ENCODE results near the gene POU2F2. TPM values are rescaled to one million over a fixed set of nuclear protein-coding genes. Genes with fewer than 3 reads are reported as not detected.

POU2F2 gene
- total RNA-seq, 1 experiment from 2014 or later: 0.89 TPM

GRCh38 chr19:42148266-42148665 lies 16.0 kb upstream of the POU2F2 start (continued):
- TF ChIP-seq, protein P1, sequence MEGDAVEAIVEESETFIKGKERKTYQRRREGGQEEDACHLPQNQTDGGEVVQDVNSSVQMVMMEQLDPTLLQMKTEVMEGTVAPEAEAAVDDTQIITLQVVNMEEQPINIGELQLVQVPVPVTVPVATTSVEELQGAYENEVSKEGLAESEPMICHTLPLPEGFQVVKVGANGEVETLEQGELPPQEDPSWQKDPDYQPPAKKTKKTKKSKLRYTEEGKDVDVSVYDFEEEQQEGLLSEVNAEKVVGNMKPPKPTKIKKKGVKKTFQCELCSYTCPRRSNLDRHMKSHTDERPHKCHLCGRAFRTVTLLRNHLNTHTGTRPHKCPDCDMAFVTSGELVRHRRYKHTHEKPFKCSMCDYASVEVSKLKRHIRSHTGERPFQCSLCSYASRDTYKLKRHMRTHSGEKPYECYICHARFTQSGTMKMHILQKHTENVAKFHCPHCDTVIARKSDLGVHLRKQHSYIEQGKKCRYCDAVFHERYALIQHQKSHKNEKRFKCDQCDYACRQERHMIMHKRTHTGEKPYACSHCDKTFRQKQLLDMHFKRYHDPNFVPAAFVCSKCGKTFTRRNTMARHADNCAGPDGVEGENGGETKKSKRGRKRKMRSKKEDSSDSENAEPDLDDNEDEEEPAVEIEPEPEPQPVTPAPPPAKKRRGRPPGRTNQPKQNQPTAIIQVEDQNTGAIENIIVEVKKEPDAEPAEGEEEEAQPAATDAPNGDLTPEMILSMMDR (IDR thresholded peaks at IDR 0.05 in 2 of 3, conservative IDR thresholded peaks at IDR 0.05 in 1 of 3; ENCODE audit: borderline replicate concordance in 1 of 3, insufficient read depth in 1 of 3, low read depth in 2 of 3, low read length in 2 of 3): no peak
- TF ChIP-seq POLR2AphosphoS5 (IDR thresholded peaks at IDR 0.05; ENCODE audit: low read depth, low read length): no peak
- no peak for TF ChIP-seq ZFX (IDR thresholded peaks at IDR 0.05)
- TF ChIP-seq CBX3 (IDR thresholded peaks at IDR 0.05; ENCODE audit: low read depth): no peak
- TF ChIP-seq ELF1 (IDR thresholded peaks at IDR 0.05; ENCODE audit: borderline replicate concordance, low read depth): no peak
- TF ChIP-seq SIN3A (IDR thresholded peaks at IDR 0.05; ENCODE audit: low read depth): no peak
- TF ChIP-seq EGR1 (IDR thresholded peaks at IDR 0.05; ENCODE audit: low read depth): no peak
- no peak for TF ChIP-seq EZH2 (IDR thresholded peaks at IDR 0.05)
- no peak for TF ChIP-seq JUND (IDR thresholded peaks at IDR 0.05)
- TF ChIP-seq POLR2A (IDR thresholded peaks at IDR 0.05; ENCODE audit: borderline replicate concordance, extremely low read depth, insufficient read depth, insufficient read length): no peak

DNA sequence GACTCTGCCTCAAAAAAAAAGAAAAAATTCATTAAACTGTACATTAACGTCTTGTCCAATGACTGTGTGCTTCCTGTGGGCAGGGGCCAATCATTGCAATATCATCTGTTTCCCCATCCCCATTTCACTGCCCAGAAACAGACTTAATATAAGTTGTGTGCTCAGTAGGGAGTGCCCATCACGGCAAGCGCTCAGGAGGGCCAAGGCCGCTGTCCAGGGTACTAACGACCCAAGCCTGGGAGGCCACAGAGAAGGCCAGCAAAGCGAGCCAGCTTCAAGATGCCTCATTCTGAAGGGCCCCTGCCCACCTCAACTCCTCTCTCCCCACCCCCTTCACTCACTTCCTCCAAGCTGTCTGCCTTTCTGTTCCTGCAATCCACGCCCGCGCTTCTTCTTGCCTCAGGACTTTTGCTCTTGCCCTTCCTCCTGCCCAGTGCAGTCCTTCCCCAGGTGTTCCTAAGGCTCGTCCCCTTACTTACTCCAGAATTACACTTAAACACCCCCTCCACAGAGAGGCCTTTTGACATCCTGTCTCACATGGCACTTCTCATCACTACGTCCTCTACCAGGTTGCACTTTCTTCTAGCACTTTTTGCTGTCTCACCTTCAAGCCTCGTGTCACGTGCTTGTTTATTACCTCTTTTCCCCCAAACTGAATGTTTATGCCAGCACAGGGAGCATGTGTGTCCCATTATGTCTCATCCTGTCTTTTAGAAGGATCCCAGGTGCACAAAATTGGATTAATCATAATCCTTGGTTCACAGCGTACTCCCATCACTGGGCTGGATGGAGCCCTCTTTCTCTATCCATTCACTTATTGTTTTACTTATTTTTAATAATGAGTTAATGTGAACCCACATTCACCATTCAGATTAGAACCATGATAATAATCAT lies 11.3 kb upstream of the POU2F2 start:
- H3K9ac ChIP-seq (ENCODE audit: low read length): no peak overlapping the region
- no peaks in the 10 kb centered on the region for H3K79me2 ChIP-seq (ENCODE audit: insufficient read depth, low read length)
- ChIA-PET RAD21 (ENCODE audit: low non-redundant PET in 1 of 2, low total read pairs in 2 of 2, uncharacterized antibody in 2 of 2, unreplicated experiment in 2 of 2) (no interaction called here), CTCF (no interaction called here), POLR2A (no interaction called here)
- TF ChIP-seq, protein P2, sequence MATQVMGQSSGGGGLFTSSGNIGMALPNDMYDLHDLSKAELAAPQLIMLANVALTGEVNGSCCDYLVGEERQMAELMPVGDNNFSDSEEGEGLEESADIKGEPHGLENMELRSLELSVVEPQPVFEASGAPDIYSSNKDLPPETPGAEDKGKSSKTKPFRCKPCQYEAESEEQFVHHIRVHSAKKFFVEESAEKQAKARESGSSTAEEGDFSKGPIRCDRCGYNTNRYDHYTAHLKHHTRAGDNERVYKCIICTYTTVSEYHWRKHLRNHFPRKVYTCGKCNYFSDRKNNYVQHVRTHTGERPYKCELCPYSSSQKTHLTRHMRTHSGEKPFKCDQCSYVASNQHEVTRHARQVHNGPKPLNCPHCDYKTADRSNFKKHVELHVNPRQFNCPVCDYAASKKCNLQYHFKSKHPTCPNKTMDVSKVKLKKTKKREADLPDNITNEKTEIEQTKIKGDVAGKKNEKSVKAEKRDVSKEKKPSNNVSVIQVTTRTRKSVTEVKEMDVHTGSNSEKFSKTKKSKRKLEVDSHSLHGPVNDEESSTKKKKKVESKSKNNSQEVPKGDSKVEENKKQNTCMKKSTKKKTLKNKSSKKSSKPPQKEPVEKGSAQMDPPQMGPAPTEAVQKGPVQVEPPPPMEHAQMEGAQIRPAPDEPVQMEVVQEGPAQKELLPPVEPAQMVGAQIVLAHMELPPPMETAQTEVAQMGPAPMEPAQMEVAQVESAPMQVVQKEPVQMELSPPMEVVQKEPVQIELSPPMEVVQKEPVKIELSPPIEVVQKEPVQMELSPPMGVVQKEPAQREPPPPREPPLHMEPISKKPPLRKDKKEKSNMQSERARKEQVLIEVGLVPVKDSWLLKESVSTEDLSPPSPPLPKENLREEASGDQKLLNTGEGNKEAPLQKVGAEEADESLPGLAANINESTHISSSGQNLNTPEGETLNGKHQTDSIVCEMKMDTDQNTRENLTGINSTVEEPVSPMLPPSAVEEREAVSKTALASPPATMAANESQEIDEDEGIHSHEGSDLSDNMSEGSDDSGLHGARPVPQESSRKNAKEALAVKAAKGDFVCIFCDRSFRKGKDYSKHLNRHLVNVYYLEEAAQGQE (IDR thresholded peaks at IDR 0.05; ENCODE audit: low read depth): peak; percentile 93
- no peak for TF ChIP-seq YY1 (IDR thresholded peaks at IDR 0.05; ENCODE audit: extremely low read depth, insufficient replicate concordance, low read depth, low read length)
- no peak for TF ChIP-seq ELF1 (IDR thresholded peaks at IDR 0.05; ENCODE audit: borderline replicate concordance, low read depth)
- TF ChIP-seq POLR2A (IDR thresholded peaks at IDR 0.05; ENCODE audit: borderline replicate concordance, extremely low read depth, insufficient read depth, insufficient read length): no peak
- H3K4me1 ChIP-seq (ENCODE audit: control insufficient read depth in 1 of 2, insufficient read depth in 2 of 2, low read length in 2 of 2): no peaks in the 10 kb centered on the region
- BruUV-seq (replicated peaks): no TSS peak
- peaks cover 29% of the 10 kb centered on the region; the same call in 1 of the 2 replicates for H3K27me3 ChIP-seq (ENCODE audit: insufficient read depth, low read length)
- no peak overlapping the region for H3K4me3 ChIP-seq (replicated peaks in 1 of 2; ENCODE audit: low read depth in 1 of 2, low read length in 2 of 2)
- H3K27ac ChIP-seq (ENCODE audit: low read depth, low read length): no peak overlapping the region
- DNase-seq (ENCODE audit: low read depth, low spot score) (no peak), ATAC-seq (peak; percentile 46; the same call in 1 of the 2 replicates)
- H4K20me1 ChIP-seq (ENCODE audit: insufficient read depth): no peaks in the 10 kb centered on the region
- H3K4me2 ChIP-seq (ENCODE audit: low read length): no peak overlapping the region
- no peak overlapping the region for H2AFZ ChIP-seq (ENCODE audit: low read depth, low read length, poor library complexity, severe bottlenecking)
- intact Hi-C loops (cut with micrococcal nuclease): no loop called here
- H3K9me2 ChIP-seq (ENCODE audit: insufficient read depth): no peaks in the 10 kb centered on the region
- H3K9me3 ChIP-seq (ENCODE audit: control insufficient read depth in 1 of 2, insufficient read depth in 1 of 2, low read depth in 1 of 2, low read length in 2 of 2): no peaks in the 10 kb centered on the region
- H3K36me3 ChIP-seq (ENCODE audit: control insufficient read depth in 1 of 2, insufficient read depth in 2 of 2, low read length in 2 of 2): no peaks in the 10 kb centered on the region
